GM23338 (cell line): ENCODE data around the gene SKP2. TPM values are rescaled to one million over a fixed set of nuclear protein-coding genes. Genes with fewer than 3 reads are reported as not detected.
"Not testable (repeated sequence)": the region's sequence is repeated elsewhere in the genome, so short reads cannot be mapped to it uniquely, and the experiment has no call there.

ENCODE experiments used
- ATAC-seq: fragments of 200-7000 bp; cut with Tn5 transposase; 3 replicates; pipeline ENCODE4 v1.9.1; 2020
- DNase-seq: peaks from one replicate; pipeline ENCODE4 v3.0.0-alpha.2; 2015; ENCODE audit warnings: low spot score
- H2AFZ ChIP-seq: fragments of 200-600 bp; sonication (generic); 2 replicates; pipeline ENCODE4 v1.8.0; 2016; ENCODE audit warnings: antibody characterized with exemption, mild to moderate bottlenecking, moderate library complexity
- H3F3A ChIP-seq: fragments of 200-600 bp; sonication (generic); replicated peaks from 2 replicates; pipeline ENCODE4 v1.8.0; 2017; ENCODE audit warnings: antibody characterized with exemption, mixed run types, low read depth
- H3K27ac ChIP-seq: fragments of 200-600 bp; sonication (generic); 2 replicates; pipeline ENCODE4 v1.6.1; 2016; ENCODE audit warnings: low read depth
- H3K27me3 ChIP-seq: fragments of 200-600 bp; sonication (generic); 2 replicates; pipeline ENCODE4 v1.8.0; 2016; ENCODE audit warnings: mild to moderate bottlenecking, mixed run types, moderate library complexity; ENCODE audit not compliant: insufficient read depth
- H3K36me3 ChIP-seq: fragments of 200-600 bp; sonication (generic); 2 replicates; pipeline ENCODE4 v1.8.0; 2016; ENCODE audit warnings: mild to moderate bottlenecking; ENCODE audit not compliant: insufficient read depth
- H3K4me1 ChIP-seq: fragments of 200-600 bp; sonication (generic); 2 replicates; pipeline ENCODE4 v1.8.0; 2016; ENCODE audit warnings: mild to moderate bottlenecking, moderate library complexity; ENCODE audit not compliant: insufficient read depth
- H3K4me2 ChIP-seq: fragments of 200-600 bp; sonication (generic); 2 replicates; pipeline ENCODE4 v1.7.1; 2017; ENCODE audit warnings: mixed run types
- H3K4me3 ChIP-seq: fragments of 200-600 bp; sonication (generic); 2 replicates; pipeline ENCODE4 v1.6.1; 2016; ENCODE audit warnings: mixed run types
- H3K79me2 ChIP-seq: fragments of 200-600 bp; sonication (generic); replicated peaks from 2 replicates; pipeline ENCODE4 v1.8.0; 2017; ENCODE audit warnings: mild to moderate bottlenecking; ENCODE audit not compliant: insufficient read depth
- H3K9me2 ChIP-seq: fragments of 200-600 bp; sonication (generic); 2 replicates; pipeline ENCODE4 v1.8.0; 2017; ENCODE audit not compliant: insufficient read depth
- H4K20me1 ChIP-seq: fragments of 200-600 bp; sonication (generic); replicated peaks from 2 replicates; pipeline ENCODE4 v1.8.0; 2017; ENCODE audit warnings: mild to moderate bottlenecking; ENCODE audit not compliant: insufficient read depth
- H3K27ac Mint-ChIP-seq: 2 replicates; pipeline ENCODE4 v1.8.0; 2020; ENCODE audit warnings: inconsistent platforms, mild to moderate bottlenecking, moderate library complexity, mixed read lengths
- H3K27me3 Mint-ChIP-seq: 3 replicates; pipeline ENCODE4 v1.8.0; 2022; ENCODE audit warnings: low read depth, mild to moderate bottlenecking, moderate library complexity, mixed read lengths, inconsistent platforms; ENCODE audit not compliant: insufficient read depth, poor library complexity
- H3K36me3 Mint-ChIP-seq: 3 replicates; pipeline ENCODE4 v1.8.0; 2021; ENCODE audit warnings: low read depth, mild to moderate bottlenecking, inconsistent platforms, moderate library complexity, mixed read lengths
- H3K4me1 Mint-ChIP-seq: 3 replicates; pipeline ENCODE4 v1.8.0; 2020; ENCODE audit warnings: mild to moderate bottlenecking, inconsistent platforms, mixed read lengths
- H3K4me3 Mint-ChIP-seq: 3 replicates; pipeline ENCODE4 v1.8.0; 2021; ENCODE audit warnings: moderate library complexity, mild to moderate bottlenecking, inconsistent platforms, mixed read lengths
- H3K9me3 Mint-ChIP-seq: 3 replicates; pipeline ENCODE4 v1.8.0; 2020; ENCODE audit warnings: moderate library complexity, mild to moderate bottlenecking, inconsistent platforms, mixed read lengths
- CREB1 ChIP-seq: fragments of 250-450 bp; sonication (Bioruptor Pico); IDR thresholded peaks from 2 replicates; pipeline ENCODE4 v1.5.0; 2020; ENCODE audit warnings: low read depth, mild to moderate bottlenecking, moderate library complexity
- EZH2phosphoT487 ChIP-seq: fragments of 200-600 bp; sonication (generic); IDR thresholded peaks from one replicate; pipeline ENCODE4 v1.8.1; 2018; ENCODE audit warnings: antibody characterized with exemption; ENCODE audit not compliant: unreplicated experiment
- JUNB ChIP-seq: IDR thresholded peaks from one replicate; pipeline ENCODE4 v1.6.1; 2016; ENCODE audit warnings: antibody characterized with exemption; ENCODE audit not compliant: unreplicated experiment
- NANOG ChIP-seq: IDR thresholded peaks from 2 replicates; pipeline ENCODE4 v1.6.1; 2016; ENCODE audit warnings: antibody characterized with exemption, borderline replicate concordance
- POLR2AphosphoS5 ChIP-seq: IDR thresholded peaks from 2 replicates; pipeline ENCODE4 v1.6.1; 2016; ENCODE audit warnings: antibody characterized with exemption, low read depth
- ZNF114 ChIP-seq: fragments of 250-450 bp; sonication (Bioruptor Pico); IDR thresholded peaks from 2 replicates; pipeline ENCODE4 v1.5.0; 2020; ENCODE audit warnings: mild to moderate bottlenecking, moderate library complexity
- ZNF331 ChIP-seq: fragments of 250-450 bp; sonication (Bioruptor Pico); IDR thresholded peaks from 2 replicates; pipeline ENCODE4 v1.5.0; 2020; ENCODE audit warnings: low read depth, mild to moderate bottlenecking, moderate library complexity
- polyA plus RNA-seq: library from polyadenylated mRNA; unstranded; fragments of >200 nt; fragmentation: Nextera tagmentation; extraction: Ambion mirVana; gene quantifications from 2 replicates; pipeline ENCODE4 v1.2.1, GENCODE V29; 2016
- total RNA-seq: library from RNA; depleted of rRNA; stranded (reverse); fragments of >200 nt; shearing (Covaris generic); gene quantifications from 2 replicates; pipeline ENCODE4 v1.2.3, GENCODE V29; 2014
- TF ChIP-seq, protein P1 (sequence below): IDR thresholded peaks from 2 replicates; pipeline ENCODE4 v1.6.1; 2016; ENCODE audit warnings: antibody characterized with exemption
- TF ChIP-seq, protein P2 (sequence below): fragments of 250-450 bp; sonication (Bioruptor Pico); IDR thresholded peaks from 2 replicates; pipeline ENCODE4 v1.5.0; 2020; ENCODE audit warnings: mild to moderate bottlenecking, moderate library complexity

The SKP2 gene
- total and polyA plus RNA-seq, 2 experiments from 2014 or later, result 66.6 to 75.6 TPM

DNA sequence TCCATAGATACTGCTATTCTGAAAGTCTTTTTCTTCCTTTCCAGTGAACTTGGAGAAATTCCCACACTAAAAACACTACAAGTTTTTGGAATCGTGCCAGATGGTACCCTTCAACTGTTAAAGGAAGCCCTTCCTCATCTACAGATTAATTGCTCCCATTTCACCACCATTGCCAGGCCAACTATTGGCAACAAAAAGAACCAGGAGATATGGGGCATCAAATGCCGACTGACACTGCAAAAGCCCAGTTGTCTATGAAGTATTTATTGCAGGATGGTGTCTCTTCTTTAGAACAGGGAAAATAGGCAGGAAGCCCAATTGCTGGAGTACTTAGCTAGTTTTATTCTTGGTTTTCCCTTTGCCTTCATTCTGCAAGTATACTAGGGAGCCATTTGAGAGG lies 29.9 kb downstream of the SKP2 start:
- Histone ChIP-seq H3K9me2 (no peaks in the 10 kb centered on the region), H3K79me2 (no peaks in the 10 kb centered on the region), H3K4me1 (no peaks in the 10 kb centered on the region), H3K4me2 (no peak overlapping the region), H4K20me1 (no peaks in the 10 kb centered on the region), H3K36me3 (peaks cover 37% of the 10 kb centered on the region), H3K27me3 (no peaks in the 10 kb centered on the region), H3K27ac (no peak overlapping the region), H3K4me3 (no peak overlapping the region), H3F3A (no peaks in the 10 kb centered on the region), H2AFZ (no peak overlapping the region)
- no peak for DNase-seq
- ATAC-seq, result no peak
- no peak overlapping the region for H3K27ac Mint-ChIP-seq
- no peak overlapping the region for H3K4me3 Mint-ChIP-seq
- H3K36me3 Mint-ChIP-seq, result peaks cover 93% of the 10 kb centered on the region
- no peak for TF ChIP-seq ZNF331 (CRISPR knock-in tag)
- no peak for TF ChIP-seq ZNF114 (CRISPR knock-in tag)
- TF ChIP-seq CREB1 (CRISPR knock-in tag), result no peak
- TF ChIP-seq NANOG, result no peak
- peaks cover 6% of the 10 kb centered on the region; the same call in 2 of the 3 replicates for H3K9me3 Mint-ChIP-seq
- no peaks in the 10 kb centered on the region for H3K4me1 Mint-ChIP-seq
- no peaks in the 10 kb centered on the region for H3K27me3 Mint-ChIP-seq

DNA sequence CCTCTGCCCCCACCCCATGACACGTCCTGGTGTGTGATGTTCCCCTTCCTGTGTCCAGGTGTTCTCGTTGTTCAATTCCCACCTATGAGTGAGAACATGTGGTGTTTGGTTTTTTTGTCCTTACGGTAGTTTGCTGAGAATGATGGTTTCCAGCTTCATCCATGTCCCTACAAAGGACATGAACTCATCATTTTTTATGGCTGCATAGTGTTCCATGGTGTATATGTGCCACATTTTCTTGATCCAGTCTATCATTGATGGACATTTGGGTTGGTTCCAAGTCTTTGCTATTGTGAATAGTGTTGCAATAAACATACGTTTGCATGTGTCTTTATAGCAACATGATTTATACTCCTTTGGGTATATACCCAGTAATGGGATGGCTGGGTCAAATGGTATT lies 32.5 kb downstream of the SKP2 start:
- H3K36me3 Mint-ChIP-seq, result peaks cover 96% of the 10 kb centered on the region
- DNase-seq, H3K4me1 ChIP-seq, H2AFZ ChIP-seq, H3K4me3 Mint-ChIP-seq, H3K27me3 ChIP-seq, H3K27ac Mint-ChIP-seq, H3K9me2 ChIP-seq, H3K79me2 ChIP-seq, H3F3A ChIP-seq, H4K20me1 ChIP-seq, H3K27ac ChIP-seq, H3K4me1 Mint-ChIP-seq, ATAC-seq, H3K4me3 ChIP-seq, H3K4me2 ChIP-seq, H3K27me3 Mint-ChIP-seq: not testable (repeated sequence)
- H3K9me3 Mint-ChIP-seq, result peaks cover 24% of the 10 kb centered on the region
- H3K36me3 ChIP-seq, result peaks cover 32% of the 10 kb centered on the region

DNA sequence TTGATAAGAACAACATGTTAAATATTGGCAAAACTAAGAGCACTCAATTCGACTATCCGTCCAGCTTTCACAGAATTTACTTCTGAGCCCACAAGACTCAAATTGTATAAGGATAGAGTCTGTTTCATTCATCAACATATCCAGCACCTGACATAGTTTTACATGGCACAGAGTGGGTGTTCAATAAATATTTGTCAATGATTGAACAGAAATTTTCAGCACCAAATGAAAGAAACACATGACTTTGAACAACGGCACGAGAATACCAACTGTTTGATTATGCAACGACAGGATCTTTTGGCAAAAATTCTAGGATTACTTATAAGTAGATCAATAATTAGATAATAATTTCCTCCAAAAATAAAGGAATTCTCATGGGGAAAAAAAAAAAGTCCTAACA lies 41.8 kb downstream of the SKP2 start:
- 0 out of 2 replicates have a peak, but pooled peaks cover 3% of the 10 kb centered on the region for H4K20me1 ChIP-seq
- Mint-ChIP-seq H3K4me3 (no peak overlapping the region), H3K27ac (no peak overlapping the region), H3K36me3 (peaks cover 46% of the 10 kb centered on the region), H3K9me3 (peaks cover 31% of the 10 kb centered on the region), H3K4me1 (no peaks in the 10 kb centered on the region), H3K27me3 (no peaks in the 10 kb centered on the region)
- H3K9me2 ChIP-seq, result no peaks in the 10 kb centered on the region
- DNase-seq (no peak), ATAC-seq (no peak)
- H3F3A ChIP-seq, result no peaks in the 10 kb centered on the region
- no peak overlapping the region for H3K27ac ChIP-seq
- H2AFZ ChIP-seq, result no peak overlapping the region
- H3K4me3 ChIP-seq, result no peak overlapping the region
- H3K4me1 ChIP-seq, result no peaks in the 10 kb centered on the region
- H3K27me3 ChIP-seq, result no peaks in the 10 kb centered on the region
- no peak overlapping the region for H3K4me2 ChIP-seq
- H3K79me2 ChIP-seq, result no peaks in the 10 kb centered on the region
- H3K36me3 ChIP-seq, result 0 out of 2 replicates have a peak, but pooled peaks cover 3% of the 10 kb centered on the region
- no peak for TF ChIP-seq JUNB
- no peak for TF ChIP-seq NANOG
- no peak for TF ChIP-seq ZNF114 (CRISPR knock-in tag)
- TF ChIP-seq POLR2AphosphoS5, result no peak
- TF ChIP-seq, protein P1, sequence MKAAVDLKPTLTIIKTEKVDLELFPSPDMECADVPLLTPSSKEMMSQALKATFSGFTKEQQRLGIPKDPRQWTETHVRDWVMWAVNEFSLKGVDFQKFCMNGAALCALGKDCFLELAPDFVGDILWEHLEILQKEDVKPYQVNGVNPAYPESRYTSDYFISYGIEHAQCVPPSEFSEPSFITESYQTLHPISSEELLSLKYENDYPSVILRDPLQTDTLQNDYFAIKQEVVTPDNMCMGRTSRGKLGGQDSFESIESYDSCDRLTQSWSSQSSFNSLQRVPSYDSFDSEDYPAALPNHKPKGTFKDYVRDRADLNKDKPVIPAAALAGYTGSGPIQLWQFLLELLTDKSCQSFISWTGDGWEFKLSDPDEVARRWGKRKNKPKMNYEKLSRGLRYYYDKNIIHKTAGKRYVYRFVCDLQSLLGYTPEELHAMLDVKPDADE, result no peak
- TF ChIP-seq EZH2phosphoT487, result no peak
- TF ChIP-seq, protein P2, sequence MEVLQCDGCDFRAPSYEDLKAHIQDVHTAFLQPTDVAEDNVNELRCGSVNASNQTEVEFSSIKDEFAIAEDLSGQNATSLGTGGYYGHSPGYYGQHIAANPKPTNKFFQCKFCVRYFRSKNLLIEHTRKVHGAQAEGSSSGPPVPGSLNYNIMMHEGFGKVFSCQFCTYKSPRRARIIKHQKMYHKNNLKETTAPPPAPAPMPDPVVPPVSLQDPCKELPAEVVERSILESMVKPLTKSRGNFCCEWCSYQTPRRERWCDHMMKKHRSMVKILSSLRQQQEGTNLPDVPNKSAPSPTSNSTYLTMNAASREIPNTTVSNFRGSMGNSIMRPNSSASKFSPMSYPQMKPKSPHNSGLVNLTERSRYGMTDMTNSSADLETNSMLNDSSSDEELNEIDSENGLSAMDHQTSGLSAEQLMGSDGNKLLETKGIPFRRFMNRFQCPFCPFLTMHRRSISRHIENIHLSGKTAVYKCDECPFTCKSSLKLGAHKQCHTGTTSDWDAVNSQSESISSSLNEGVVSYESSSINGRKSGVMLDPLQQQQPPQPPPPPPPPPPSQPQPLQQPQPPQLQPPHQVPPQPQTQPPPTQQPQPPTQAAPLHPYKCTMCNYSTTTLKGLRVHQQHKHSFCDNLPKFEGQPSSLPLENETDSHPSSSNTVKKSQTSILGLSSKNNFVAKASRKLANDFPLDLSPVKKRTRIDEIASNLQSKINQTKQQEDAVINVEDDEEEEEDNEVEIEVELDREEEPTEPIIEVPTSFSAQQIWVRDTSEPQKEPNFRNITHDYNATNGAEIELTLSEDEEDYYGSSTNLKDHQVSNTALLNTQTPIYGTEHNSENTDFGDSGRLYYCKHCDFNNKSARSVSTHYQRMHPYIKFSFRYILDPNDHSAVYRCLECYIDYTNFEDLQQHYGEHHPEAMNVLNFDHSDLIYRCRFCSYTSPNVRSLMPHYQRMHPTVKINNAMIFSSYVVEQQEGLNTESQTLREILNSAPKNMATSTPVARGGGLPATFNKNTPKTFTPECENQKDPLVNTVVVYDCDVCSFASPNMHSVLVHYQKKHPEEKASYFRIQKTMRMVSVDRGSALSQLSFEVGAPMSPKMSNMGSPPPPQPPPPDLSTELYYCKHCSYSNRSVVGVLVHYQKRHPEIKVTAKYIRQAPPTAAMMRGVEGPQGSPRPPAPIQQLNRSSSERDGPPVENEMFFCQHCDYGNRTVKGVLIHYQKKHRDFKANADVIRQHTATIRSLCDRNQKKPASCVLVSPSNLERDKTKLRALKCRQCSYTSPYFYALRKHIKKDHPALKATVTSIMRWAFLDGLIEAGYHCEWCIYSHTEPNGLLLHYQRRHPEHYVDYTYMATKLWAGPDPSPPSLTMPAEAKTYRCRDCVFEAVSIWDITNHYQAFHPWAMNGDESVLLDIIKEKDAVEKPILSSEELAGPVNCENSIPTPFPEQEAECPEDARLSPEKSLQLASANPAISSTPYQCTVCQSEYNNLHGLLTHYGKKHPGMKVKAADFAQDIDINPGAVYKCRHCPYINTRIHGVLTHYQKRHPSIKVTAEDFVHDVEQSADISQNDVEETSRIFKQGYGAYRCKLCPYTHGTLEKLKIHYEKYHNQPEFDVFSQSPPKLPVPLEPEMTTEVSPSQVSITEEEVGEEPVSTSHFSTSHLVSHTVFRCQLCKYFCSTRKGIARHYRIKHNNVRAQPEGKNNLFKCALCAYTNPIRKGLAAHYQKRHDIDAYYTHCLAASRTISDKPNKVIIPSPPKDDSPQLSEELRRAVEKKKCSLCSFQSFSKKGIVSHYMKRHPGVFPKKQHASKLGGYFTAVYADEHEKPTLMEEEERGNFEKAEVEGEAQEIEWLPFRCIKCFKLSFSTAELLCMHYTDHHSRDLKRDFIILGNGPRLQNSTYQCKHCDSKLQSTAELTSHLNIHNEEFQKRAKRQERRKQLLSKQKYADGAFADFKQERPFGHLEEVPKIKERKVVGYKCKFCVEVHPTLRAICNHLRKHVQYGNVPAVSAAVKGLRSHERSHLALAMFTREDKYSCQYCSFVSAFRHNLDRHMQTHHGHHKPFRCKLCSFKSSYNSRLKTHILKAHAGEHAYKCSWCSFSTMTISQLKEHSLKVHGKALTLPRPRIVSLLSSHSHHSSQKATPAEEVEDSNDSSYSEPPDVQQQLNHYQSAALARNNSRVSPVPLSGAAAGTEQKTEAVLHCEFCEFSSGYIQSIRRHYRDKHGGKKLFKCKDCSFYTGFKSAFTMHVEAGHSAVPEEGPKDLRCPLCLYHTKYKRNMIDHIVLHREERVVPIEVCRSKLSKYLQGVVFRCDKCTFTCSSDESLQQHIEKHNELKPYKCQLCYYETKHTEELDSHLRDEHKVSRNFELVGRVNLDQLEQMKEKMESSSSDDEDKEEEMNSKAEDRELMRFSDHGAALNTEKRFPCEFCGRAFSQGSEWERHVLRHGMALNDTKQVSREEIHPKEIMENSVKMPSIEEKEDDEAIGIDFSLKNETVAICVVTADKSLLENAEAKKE (CRISPR knock-in tag), result no peak
